BE2C (cell line): Measurements from ENCODE around the gene IRF2BP1.

Source experiments
- DNase-seq: peaks from one replicate; pipeline ENCODE4 v3.0.0-alpha.2; 2020
- H3K27me3 ChIP-seq: fragments of 250-450 bp; sonication (Bioruptor Pico); 2 replicates; pipeline ENCODE4 v1.5.1; 2020; ENCODE audit warnings: mild to moderate bottlenecking
- H3K36me3 ChIP-seq: fragments of 250-450 bp; sonication (Bioruptor Pico); 2 replicates; pipeline ENCODE4 v1.5.1; 2020; ENCODE audit warnings: mild to moderate bottlenecking
- H3K4me1 ChIP-seq: fragments of 250-450 bp; sonication (Bioruptor Pico); 2 replicates; pipeline ENCODE4 v1.5.1; 2020
- H3K4me3 ChIP-seq: 2 replicates; pipeline ENCODE4 v1.5.1; 2011; ENCODE audit warnings: low read depth, low read length
- H3K9me3 ChIP-seq: fragments of 250-450 bp; sonication (Bioruptor Pico); 2 replicates; pipeline ENCODE4 v1.5.1; 2020
- TF ChIP-seq, protein P1 (sequence below): IDR thresholded peaks from 2 replicates; pipeline ENCODE4 v1.5.1; 2012; ENCODE audit warnings: mild to moderate bottlenecking, low read depth, low read length

The IRF2BP1 gene

DNA sequence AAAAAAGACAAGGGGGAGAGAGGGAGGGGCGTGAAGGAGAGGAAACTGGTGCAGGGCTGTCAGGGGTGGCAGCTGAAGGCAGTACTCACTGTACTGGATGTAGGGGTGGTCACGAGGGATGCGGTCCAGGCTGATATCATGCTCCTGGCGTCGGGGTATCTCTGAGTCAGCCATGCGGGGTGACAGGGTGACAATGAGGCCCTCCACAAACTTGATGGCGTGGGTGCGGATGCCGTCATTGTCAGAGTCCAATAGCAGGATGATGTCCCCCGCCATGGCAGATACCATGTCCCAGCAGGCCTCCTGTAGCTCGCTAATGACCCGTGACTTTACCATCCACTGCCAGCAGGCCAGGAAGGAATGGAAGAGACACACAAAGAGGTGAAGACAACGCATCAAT lies 38.3 kb downstream of the IRF2BP1 start:
- Histone ChIP-seq H3K4me3 (no peak overlapping the region), H3K9me3 (no peaks in the 10 kb centered on the region), H3K27me3 (no peaks in the 10 kb centered on the region), H3K36me3 (peaks cover 93% of the 10 kb centered on the region), H3K4me1 (no peaks in the 10 kb centered on the region)
- TF ChIP-seq, protein P1, sequence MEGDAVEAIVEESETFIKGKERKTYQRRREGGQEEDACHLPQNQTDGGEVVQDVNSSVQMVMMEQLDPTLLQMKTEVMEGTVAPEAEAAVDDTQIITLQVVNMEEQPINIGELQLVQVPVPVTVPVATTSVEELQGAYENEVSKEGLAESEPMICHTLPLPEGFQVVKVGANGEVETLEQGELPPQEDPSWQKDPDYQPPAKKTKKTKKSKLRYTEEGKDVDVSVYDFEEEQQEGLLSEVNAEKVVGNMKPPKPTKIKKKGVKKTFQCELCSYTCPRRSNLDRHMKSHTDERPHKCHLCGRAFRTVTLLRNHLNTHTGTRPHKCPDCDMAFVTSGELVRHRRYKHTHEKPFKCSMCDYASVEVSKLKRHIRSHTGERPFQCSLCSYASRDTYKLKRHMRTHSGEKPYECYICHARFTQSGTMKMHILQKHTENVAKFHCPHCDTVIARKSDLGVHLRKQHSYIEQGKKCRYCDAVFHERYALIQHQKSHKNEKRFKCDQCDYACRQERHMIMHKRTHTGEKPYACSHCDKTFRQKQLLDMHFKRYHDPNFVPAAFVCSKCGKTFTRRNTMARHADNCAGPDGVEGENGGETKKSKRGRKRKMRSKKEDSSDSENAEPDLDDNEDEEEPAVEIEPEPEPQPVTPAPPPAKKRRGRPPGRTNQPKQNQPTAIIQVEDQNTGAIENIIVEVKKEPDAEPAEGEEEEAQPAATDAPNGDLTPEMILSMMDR: no peak
- DNase-seq: no peak

DNA sequence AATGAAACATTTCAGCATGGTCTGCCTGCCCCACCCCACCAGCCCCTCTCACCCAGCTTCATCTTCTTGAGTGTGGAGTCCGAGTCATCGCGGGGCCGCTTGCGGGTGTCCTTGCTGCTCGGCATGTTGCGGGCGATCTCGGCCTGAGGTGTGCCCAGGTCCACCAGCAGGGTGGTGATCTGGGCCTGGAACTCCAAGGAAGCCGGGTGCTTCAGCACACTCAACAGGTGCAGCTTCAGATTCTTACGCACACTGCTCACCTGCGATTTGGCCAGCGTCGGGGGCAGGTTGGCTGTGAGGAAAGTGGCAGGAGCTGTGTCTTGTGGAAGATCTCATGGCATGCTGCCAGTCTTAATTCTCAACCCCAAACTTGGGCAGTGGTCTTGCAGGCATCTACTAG lies 43.7 kb downstream of the IRF2BP1 start:
- DNase-seq: no peak
- H3K36me3 ChIP-seq: peaks cover 96% of the 10 kb centered on the region
- TF ChIP-seq, protein P1: no peak

DNA sequence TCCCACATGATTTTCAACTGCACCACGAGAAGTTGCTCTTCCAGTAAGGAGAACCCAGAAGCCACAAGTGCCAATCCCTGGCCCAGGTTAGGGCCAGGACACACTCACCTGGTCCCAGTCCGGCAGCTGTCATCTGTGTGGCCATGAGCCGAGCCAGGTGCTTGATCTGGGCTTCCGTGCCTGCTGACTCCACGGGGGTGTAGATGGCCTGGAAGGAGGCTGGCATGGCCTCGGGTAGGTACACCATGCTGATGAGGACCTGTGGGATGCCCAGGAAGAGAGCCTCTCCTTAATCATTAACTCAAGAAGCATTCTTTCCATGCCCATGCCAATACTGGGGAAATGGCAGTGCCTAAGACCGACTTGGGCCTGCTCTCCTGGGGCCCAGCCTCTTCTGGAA lies 51.0 kb downstream of the IRF2BP1 start:
- H3K4me1 ChIP-seq: no peaks in the 10 kb centered on the region
- H3K4me3 ChIP-seq: no peak overlapping the region
- no peaks in the 10 kb centered on the region for H3K27me3 ChIP-seq
- TF ChIP-seq, protein P1: no peak
- H3K9me3 ChIP-seq: no peaks in the 10 kb centered on the region
- H3K36me3 ChIP-seq: peaks cover 87% of the 10 kb centered on the region
- no peak for DNase-seq

More for the DNA sequence above, 43.7 kb downstream of the IRF2BP1 start:
- H3K4me1 ChIP-seq: no peaks in the 10 kb centered on the region
- no peaks in the 10 kb centered on the region for H3K9me3 ChIP-seq
- no peaks in the 10 kb centered on the region for H3K27me3 ChIP-seq
- no peak overlapping the region for H3K4me3 ChIP-seq
